OCI-LY1 (cell line): ENCODE measurements around the gene BACE1-AS.

ENCODE experiments used
- H2AFZ ChIP-seq: fragments of 200-600 bp; sonication (generic), shearing (Covaris generic); 2 replicates; pipeline ENCODE4 v1.6.0; 2014; ENCODE audit warnings: antibody characterized with exemption, mild to moderate bottlenecking, low read length
- H3F3A ChIP-seq: fragments of 200-600 bp; sonication (generic), shearing (Covaris generic); 2 replicates; pipeline ENCODE4 v1.6.0; 2014; ENCODE audit warnings: mild to moderate bottlenecking, antibody characterized with exemption, low read length, moderate library complexity; ENCODE audit not compliant: insufficient read depth
- H3K27ac ChIP-seq: fragments of 200-600 bp; sonication (generic); 2 replicates; pipeline ENCODE4 v1.5.1; 2014; ENCODE audit warnings: low read length, mixed run types, mild to moderate bottlenecking, low read depth; ENCODE audit not compliant: poor library complexity, severe bottlenecking
- H3K27me3 ChIP-seq: fragments of 200-600 bp; sonication (generic); 2 replicates; pipeline ENCODE4 v1.6.0; 2014; ENCODE audit warnings: antibody characterized with exemption, mild to moderate bottlenecking, low read length, moderate library complexity; ENCODE audit not compliant: insufficient read depth
- H3K36me3 ChIP-seq: fragments of 200-600 bp; sonication (generic); 2 replicates; pipeline ENCODE4 v1.6.1; 2014; ENCODE audit warnings: mild to moderate bottlenecking, antibody characterized with exemption, low read length, moderate library complexity, mixed read lengths; ENCODE audit not compliant: insufficient read depth
- H3K4me1 ChIP-seq: fragments of 200-600 bp; sonication (generic); 2 replicates; pipeline ENCODE4 v1.5.1; 2014; ENCODE audit warnings: mild to moderate bottlenecking, low read length, moderate library complexity; ENCODE audit not compliant: insufficient read depth, severe bottlenecking
- H3K4me2 ChIP-seq: fragments of 200-600 bp; sonication (generic), shearing (Covaris generic); 2 replicates; pipeline ENCODE4 v1.6.1; 2014; ENCODE audit warnings: low read length
- H3K4me3 ChIP-seq: fragments of 200-600 bp; sonication (generic); 2 replicates; pipeline ENCODE4 v1.5.1; 2014; ENCODE audit warnings: low read length, low read depth, mild to moderate bottlenecking, mixed read lengths; ENCODE audit not compliant: poor library complexity, severe bottlenecking
- H3K79me2 ChIP-seq: fragments of 200-600 bp; shearing (Covaris generic); 2 replicates; pipeline ENCODE4 v1.6.1; 2016; ENCODE audit warnings: mixed run types, low read length, mixed read lengths; ENCODE audit not compliant: insufficient read depth
- H3K9ac ChIP-seq: fragments of 200-600 bp; sonication (generic), shearing (Covaris generic); 2 replicates; pipeline ENCODE4 v1.6.1; 2014; ENCODE audit warnings: mild to moderate bottlenecking, low read length, mixed read lengths
- H3K9me2 ChIP-seq: fragments of 200-600 bp; sonication (generic), shearing (Covaris generic); 2 replicates; pipeline ENCODE4 v1.6.1; 2014; ENCODE audit warnings: low read depth, mild to moderate bottlenecking, low read length, mixed read lengths
- H3K9me3 ChIP-seq: fragments of 200-600 bp; shearing (Covaris generic); 2 replicates; pipeline ENCODE4 v1.6.1; 2014; ENCODE audit warnings: low read length, mixed read lengths
- H4K20me1 ChIP-seq: fragments of 200-600 bp; sonication (generic), shearing (Covaris generic); 2 replicates; pipeline ENCODE4 v1.6.0; 2016; ENCODE audit warnings: mild to moderate bottlenecking, low read length; ENCODE audit not compliant: insufficient read depth
- EZH2 ChIP-seq: fragments of 200-600 bp; sonication (generic), shearing (Covaris generic); IDR thresholded peaks from 2 replicates; pipeline ENCODE4 v1.8.0; 2017; ENCODE audit warnings: borderline replicate concordance, mixed run types, mild to moderate bottlenecking, antibody characterized with exemption, low read length, moderate library complexity, mixed read lengths
- TF ChIP-seq, protein P1 (sequence below): fragments of 200-600 bp; sonication (generic), shearing (Covaris generic); IDR thresholded peaks from 2 replicates; pipeline ENCODE4 v1.5.1; 2017; ENCODE audit warnings: mild to moderate bottlenecking, antibody characterized with exemption, low read length, moderate library complexity, mixed read lengths

BACE1-AS gene

DNA sequence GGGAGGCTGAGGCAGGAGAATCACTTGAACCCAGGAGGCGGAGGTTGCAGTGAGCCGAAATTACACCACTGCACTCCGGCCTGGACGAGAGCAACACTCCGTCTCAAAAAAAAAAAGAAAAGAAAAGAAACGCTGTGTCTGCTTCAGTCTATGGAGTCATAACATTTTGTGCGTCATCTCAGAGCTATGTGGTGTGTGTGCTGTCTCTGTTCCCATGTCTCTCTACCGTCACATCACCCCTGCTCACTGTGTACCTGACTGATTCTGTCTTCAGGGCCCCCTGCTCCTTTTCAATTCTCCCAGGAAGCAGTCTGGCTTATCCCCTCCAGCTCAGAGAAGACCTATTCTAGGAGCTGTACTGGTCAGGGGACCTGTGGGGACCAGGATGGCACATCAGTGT lies 7.0 kb downstream of the BACE1-AS start:
- H3F3A ChIP-seq: no peaks in the 10 kb centered on the region
- no peaks in the 10 kb centered on the region for H3K4me1 ChIP-seq
- H3K27ac ChIP-seq: no peak overlapping the region
- no peak overlapping the region for H2AFZ ChIP-seq
- no peak overlapping the region for H3K9ac ChIP-seq
- no peaks in the 10 kb centered on the region for H3K36me3 ChIP-seq
- no peak overlapping the region for H3K4me3 ChIP-seq
- H4K20me1 ChIP-seq: no peaks in the 10 kb centered on the region
- H3K27me3 ChIP-seq: no peaks in the 10 kb centered on the region
- TF ChIP-seq, protein P1, sequence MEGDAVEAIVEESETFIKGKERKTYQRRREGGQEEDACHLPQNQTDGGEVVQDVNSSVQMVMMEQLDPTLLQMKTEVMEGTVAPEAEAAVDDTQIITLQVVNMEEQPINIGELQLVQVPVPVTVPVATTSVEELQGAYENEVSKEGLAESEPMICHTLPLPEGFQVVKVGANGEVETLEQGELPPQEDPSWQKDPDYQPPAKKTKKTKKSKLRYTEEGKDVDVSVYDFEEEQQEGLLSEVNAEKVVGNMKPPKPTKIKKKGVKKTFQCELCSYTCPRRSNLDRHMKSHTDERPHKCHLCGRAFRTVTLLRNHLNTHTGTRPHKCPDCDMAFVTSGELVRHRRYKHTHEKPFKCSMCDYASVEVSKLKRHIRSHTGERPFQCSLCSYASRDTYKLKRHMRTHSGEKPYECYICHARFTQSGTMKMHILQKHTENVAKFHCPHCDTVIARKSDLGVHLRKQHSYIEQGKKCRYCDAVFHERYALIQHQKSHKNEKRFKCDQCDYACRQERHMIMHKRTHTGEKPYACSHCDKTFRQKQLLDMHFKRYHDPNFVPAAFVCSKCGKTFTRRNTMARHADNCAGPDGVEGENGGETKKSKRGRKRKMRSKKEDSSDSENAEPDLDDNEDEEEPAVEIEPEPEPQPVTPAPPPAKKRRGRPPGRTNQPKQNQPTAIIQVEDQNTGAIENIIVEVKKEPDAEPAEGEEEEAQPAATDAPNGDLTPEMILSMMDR: no peak
- TF ChIP-seq EZH2: no peak
- no peaks in the 10 kb centered on the region for H3K9me2 ChIP-seq
- no peaks in the 10 kb centered on the region for H3K79me2 ChIP-seq
- no peaks in the 10 kb centered on the region for H3K9me3 ChIP-seq
- no peak overlapping the region for H3K4me2 ChIP-seq

GRCh38 chr11:117299351-117300282 lies 8.5 kb downstream of the BACE1-AS start:
- no peaks in the 10 kb centered on the region for H3K9me3 ChIP-seq
- no peak overlapping the region for H3K4me2 ChIP-seq
- no peak overlapping the region for H3K4me3 ChIP-seq
- no peak overlapping the region for H2AFZ ChIP-seq
- no peak for TF ChIP-seq EZH2
- TF ChIP-seq, protein P1: no peak
- no peaks in the 10 kb centered on the region for H3F3A ChIP-seq
- no peaks in the 10 kb centered on the region for H3K79me2 ChIP-seq
- H3K27me3 ChIP-seq: no peaks in the 10 kb centered on the region
- no peaks in the 10 kb centered on the region for H4K20me1 ChIP-seq
- H3K4me1 ChIP-seq: no peaks in the 10 kb centered on the region
- H3K9ac ChIP-seq: no peak overlapping the region
- no peaks in the 10 kb centered on the region for H3K36me3 ChIP-seq
- H3K9me2 ChIP-seq: no peaks in the 10 kb centered on the region
- no peak overlapping the region for H3K27ac ChIP-seq

- H3K36me3 ChIP-seq: no peaks in the 10 kb centered on the region
- H4K20me1 ChIP-seq: no peaks in the 10 kb centered on the region
- H3K79me2 ChIP-seq: no peaks in the 10 kb centered on the region
- no peaks in the 10 kb centered on the region for H3K27me3 ChIP-seq
- TF ChIP-seq, protein P1: no peak
- no peak for TF ChIP-seq EZH2
- no peaks in the 10 kb centered on the region for H3F3A ChIP-seq
- no peak overlapping the region for H3K9ac ChIP-seq
- no peaks in the 10 kb centered on the region for H3K9me3 ChIP-seq
- H3K4me3 ChIP-seq: no peak overlapping the region
- H3K4me1 ChIP-seq: no peaks in the 10 kb centered on the region
- no peak overlapping the region for H3K4me2 ChIP-seq
- no peak overlapping the region for H2AFZ ChIP-seq
- no peaks in the 10 kb centered on the region for H3K9me2 ChIP-seq
- no peak overlapping the region for H3K27ac ChIP-seq
These were observed 9.1 kb downstream of the BACE1-AS start for GRCh38 chr11:117300283-117300663.
